OCI-LY1 (cell line): Measurements from ENCODE around the gene ST3GAL3.

Experiments
- H2AFZ ChIP-seq: fragments of 200-600 bp; sonication (generic), shearing (Covaris generic); 2 replicates; pipeline ENCODE4 v1.6.0; 2014; ENCODE audit warnings: antibody characterized with exemption, mild to moderate bottlenecking, low read length
- H3F3A ChIP-seq: fragments of 200-600 bp; sonication (generic), shearing (Covaris generic); 2 replicates; pipeline ENCODE4 v1.6.0; 2014; ENCODE audit warnings: mild to moderate bottlenecking, antibody characterized with exemption, low read length, moderate library complexity; ENCODE audit not compliant: insufficient read depth
- H3K27ac ChIP-seq: fragments of 200-600 bp; sonication (generic); 2 replicates; pipeline ENCODE4 v1.5.1; 2014; ENCODE audit warnings: low read length, mixed run types, mild to moderate bottlenecking, low read depth; ENCODE audit not compliant: poor library complexity, severe bottlenecking
- H3K27me3 ChIP-seq: fragments of 200-600 bp; sonication (generic); 2 replicates; pipeline ENCODE4 v1.6.0; 2014; ENCODE audit warnings: antibody characterized with exemption, mild to moderate bottlenecking, low read length, moderate library complexity; ENCODE audit not compliant: insufficient read depth
- H3K36me3 ChIP-seq: fragments of 200-600 bp; sonication (generic); 2 replicates; pipeline ENCODE4 v1.6.1; 2014; ENCODE audit warnings: mild to moderate bottlenecking, antibody characterized with exemption, low read length, moderate library complexity, mixed read lengths; ENCODE audit not compliant: insufficient read depth
- H3K4me1 ChIP-seq: fragments of 200-600 bp; sonication (generic); 2 replicates; pipeline ENCODE4 v1.5.1; 2014; ENCODE audit warnings: mild to moderate bottlenecking, low read length, moderate library complexity; ENCODE audit not compliant: insufficient read depth, severe bottlenecking
- H3K4me2 ChIP-seq: fragments of 200-600 bp; sonication (generic), shearing (Covaris generic); 2 replicates; pipeline ENCODE4 v1.6.1; 2014; ENCODE audit warnings: low read length
- H3K4me3 ChIP-seq: fragments of 200-600 bp; sonication (generic); 2 replicates; pipeline ENCODE4 v1.5.1; 2014; ENCODE audit warnings: low read length, low read depth, mild to moderate bottlenecking, mixed read lengths; ENCODE audit not compliant: poor library complexity, severe bottlenecking
- H3K79me2 ChIP-seq: fragments of 200-600 bp; shearing (Covaris generic); 2 replicates; pipeline ENCODE4 v1.6.1; 2016; ENCODE audit warnings: mixed run types, low read length, mixed read lengths; ENCODE audit not compliant: insufficient read depth
- H3K9ac ChIP-seq: fragments of 200-600 bp; sonication (generic), shearing (Covaris generic); 2 replicates; pipeline ENCODE4 v1.6.1; 2014; ENCODE audit warnings: mild to moderate bottlenecking, low read length, mixed read lengths
- H3K9me2 ChIP-seq: fragments of 200-600 bp; sonication (generic), shearing (Covaris generic); 2 replicates; pipeline ENCODE4 v1.6.1; 2014; ENCODE audit warnings: low read depth, mild to moderate bottlenecking, low read length, mixed read lengths
- H3K9me3 ChIP-seq: fragments of 200-600 bp; shearing (Covaris generic); 2 replicates; pipeline ENCODE4 v1.6.1; 2014; ENCODE audit warnings: low read length, mixed read lengths
- H4K20me1 ChIP-seq: fragments of 200-600 bp; sonication (generic), shearing (Covaris generic); 2 replicates; pipeline ENCODE4 v1.6.0; 2016; ENCODE audit warnings: mild to moderate bottlenecking, low read length; ENCODE audit not compliant: insufficient read depth
- CTCF ChIP-seq: fragments of 200-600 bp; sonication (generic), shearing (Covaris generic); IDR thresholded peaks from 2 replicates; pipeline ENCODE4 v1.5.1; 2017; ENCODE audit warnings: mild to moderate bottlenecking, antibody characterized with exemption, low read length, moderate library complexity, mixed read lengths
- EZH2 ChIP-seq: fragments of 200-600 bp; sonication (generic), shearing (Covaris generic); IDR thresholded peaks from 2 replicates; pipeline ENCODE4 v1.8.0; 2017; ENCODE audit warnings: borderline replicate concordance, mixed run types, mild to moderate bottlenecking, antibody characterized with exemption, low read length, moderate library complexity, mixed read lengths

The ST3GAL3 gene

GRCh38 chr1:43853161-43853921 lies 146.0 kb downstream of the ST3GAL3 start:
- no peak overlapping the region for H2AFZ ChIP-seq
- peaks cover 52% of the 10 kb centered on the region for H3K4me1 ChIP-seq
- H3K9ac ChIP-seq, result peak overlapping the region; percentile 6; the same call in 1 of the 2 replicates

GRCh38 chr1:43854473-43854872 lies 147.1 kb downstream of the ST3GAL3 start:
- TF ChIP-seq CTCF (no peak), EZH2 (no peak)
- no peaks in the 10 kb centered on the region for H3K27me3 ChIP-seq
- no peak overlapping the region for H2AFZ ChIP-seq
- peak overlapping the region; percentile 92 for H3K27ac ChIP-seq
- H3K36me3 ChIP-seq, result peaks cover 8% of the 10 kb centered on the region; the same call in 1 of the 2 replicates
- peaks cover 41% of the 10 kb centered on the region for H3K4me1 ChIP-seq
- H3K9me3 ChIP-seq, result no peaks in the 10 kb centered on the region
- no peak overlapping the region for H3K4me2 ChIP-seq
- no peaks in the 10 kb centered on the region for H3K9me2 ChIP-seq
- H3K9ac ChIP-seq, result no peak overlapping the region
- H4K20me1 ChIP-seq, result no peaks in the 10 kb centered on the region
- H3K4me3 ChIP-seq, result no peak overlapping the region
- no peaks in the 10 kb centered on the region for H3F3A ChIP-seq
- no peaks in the 10 kb centered on the region for H3K79me2 ChIP-seq

More at GRCh38 chr1:43853161-43853921, 146.0 kb downstream of the ST3GAL3 start:
- no peak overlapping the region for H3K4me3 ChIP-seq
- H3F3A ChIP-seq, result no peaks in the 10 kb centered on the region
- peak overlapping the region; percentile 32; the same call in 1 of the 2 replicates for H3K4me2 ChIP-seq
- peaks cover 8% of the 10 kb centered on the region; the same call in 1 of the 2 replicates for H3K36me3 ChIP-seq
- H3K9me3 ChIP-seq, result no peaks in the 10 kb centered on the region
- H4K20me1 ChIP-seq, result no peaks in the 10 kb centered on the region
- TF ChIP-seq CTCF (no peak), EZH2 (no peak)
- no peaks in the 10 kb centered on the region for H3K9me2 ChIP-seq
- H3K27me3 ChIP-seq, result no peaks in the 10 kb centered on the region
- H3K27ac ChIP-seq, result peak overlapping the region; percentile 92
- no peaks in the 10 kb centered on the region for H3K79me2 ChIP-seq

- H3K4me2 ChIP-seq, result no peak overlapping the region
- H4K20me1 ChIP-seq, result no peaks in the 10 kb centered on the region
- no peak overlapping the region for H3K9ac ChIP-seq
- H3K9me2 ChIP-seq, result no peaks in the 10 kb centered on the region
- H3K27me3 ChIP-seq, result no peaks in the 10 kb centered on the region
- peaks cover 8% of the 10 kb centered on the region; the same call in 1 of the 2 replicates for H3K36me3 ChIP-seq
- peaks cover 27% of the 10 kb centered on the region for H3K4me1 ChIP-seq
- no peaks in the 10 kb centered on the region for H3K79me2 ChIP-seq
- H3F3A ChIP-seq, result no peaks in the 10 kb centered on the region
- no peak overlapping the region for H3K27ac ChIP-seq
- no peaks in the 10 kb centered on the region for H3K9me3 ChIP-seq
- TF ChIP-seq CTCF (no peak), EZH2 (no peak)
- H2AFZ ChIP-seq, result no peak overlapping the region
- no peak overlapping the region for H3K4me3 ChIP-seq
Observed at GRCh38 chr1:43856188-43856587, 148.9 kb downstream of the ST3GAL3 start.
